ENCODE results near the gene LRRC8D. TPM values are rescaled to one million over a fixed set of nuclear protein-coding genes. Genes with fewer than 3 reads are reported as not detected.

LRRC8D gene
- total RNA-seq, 2 donors from 2014 or later: 7.6 to 13.0 TPM

DNA sequence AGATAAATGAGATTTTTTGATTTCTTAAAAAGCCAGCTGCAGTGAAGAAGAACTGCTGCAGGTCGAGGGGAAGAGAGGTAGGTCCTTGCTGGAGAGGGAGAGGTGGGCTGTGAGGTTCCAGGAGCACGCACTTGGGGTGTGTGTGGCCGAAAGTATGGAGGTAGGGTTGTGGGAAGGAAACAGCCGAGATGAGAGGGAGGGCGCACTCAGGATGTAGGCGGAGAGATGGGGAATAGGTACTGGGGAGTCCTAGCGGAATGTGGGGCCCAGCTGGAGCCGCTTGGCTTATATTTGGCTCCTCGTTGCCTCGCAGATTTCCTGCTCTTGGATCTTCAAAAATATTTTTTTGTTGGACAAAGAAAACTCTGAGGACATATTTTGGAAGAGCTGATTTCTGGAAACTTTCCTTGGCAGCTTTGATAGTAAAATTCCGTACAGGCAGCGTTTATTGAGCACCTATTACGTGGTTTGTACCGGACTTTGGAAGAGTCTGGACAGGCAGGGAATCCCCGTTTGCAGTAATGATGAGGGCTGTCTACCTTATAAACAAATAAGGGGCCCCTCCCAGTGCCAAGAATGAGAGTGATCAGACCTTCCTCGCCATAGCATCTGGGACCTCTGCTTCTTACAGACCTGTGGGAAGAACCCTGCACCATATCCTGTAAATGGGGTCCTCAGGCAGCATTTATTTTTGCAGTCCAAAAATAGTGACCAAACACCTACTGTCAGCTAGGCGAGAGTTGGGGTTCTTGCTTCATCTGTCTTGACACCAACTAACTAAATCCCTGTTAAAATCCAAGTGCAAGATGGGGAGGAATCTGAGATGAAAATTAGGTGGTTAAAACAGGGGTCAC lies 1.5 kb downstream of the LRRC8D start:
- Histone ChIP-seq H3K9me3 (no peaks in the 10 kb centered on the region), H3K4me1 (peaks cover 30% of the 10 kb centered on the region), H3K27me3 (no peaks in the 10 kb centered on the region), H3K36me3 (replicated peaks in 1 of 2; ENCODE audit: insufficient read depth in 1 of 2, low read depth in 2 of 2) (no peaks in the 10 kb centered on the region), H3K4me3 (peak overlapping the region; percentile 54 to 85), H3K27ac (peak overlapping the region; percentile 81 to 91 (median 88))
- WGBS, 2 donors: 22 to 29% methylated on average over 17 of the region's 17 CpGs
- TF ChIP-seq CTCF (IDR thresholded peaks at IDR 0.05) (no peak), POLR2A (IDR thresholded peaks at IDR 0.05) (no peak)
- DNase-seq (peak in 1 of 4 donors; percentile 21), ATAC-seq (no peak)
- intact Hi-C loops (cut with DNase I): no loop called here

- ATAC-seq (no peak), DNase-seq (peak in 1 of 4 donors; percentile 33)
- H3K4me3 ChIP-seq: no peak overlapping the region
- peak overlapping the region in 2 of 4 donors; percentile 20 to 89 for H3K27ac ChIP-seq
- H3K36me3 ChIP-seq (replicated peaks in 1 of 2; ENCODE audit: insufficient read depth in 1 of 2, low read depth in 2 of 2): no peaks in the 10 kb centered on the region
- intact Hi-C loops (cut with DNase I): no loop called here
- TF ChIP-seq CTCF (IDR thresholded peaks at IDR 0.05): no peak
- no peak for TF ChIP-seq POLR2A (IDR thresholded peaks at IDR 0.05)
- WGBS, 2 donors: 21 to 27% methylated on average over 4 of the region's 4 CpGs
- H3K27me3 ChIP-seq: no peaks in the 10 kb centered on the region
- H3K4me1 ChIP-seq: peaks cover 30% of the 10 kb centered on the region
- no peaks in the 10 kb centered on the region for H3K9me3 ChIP-seq
Observed at GRCh38 chr1:89822999-89823628, 2.3 kb downstream of the LRRC8D start.

DNA sequence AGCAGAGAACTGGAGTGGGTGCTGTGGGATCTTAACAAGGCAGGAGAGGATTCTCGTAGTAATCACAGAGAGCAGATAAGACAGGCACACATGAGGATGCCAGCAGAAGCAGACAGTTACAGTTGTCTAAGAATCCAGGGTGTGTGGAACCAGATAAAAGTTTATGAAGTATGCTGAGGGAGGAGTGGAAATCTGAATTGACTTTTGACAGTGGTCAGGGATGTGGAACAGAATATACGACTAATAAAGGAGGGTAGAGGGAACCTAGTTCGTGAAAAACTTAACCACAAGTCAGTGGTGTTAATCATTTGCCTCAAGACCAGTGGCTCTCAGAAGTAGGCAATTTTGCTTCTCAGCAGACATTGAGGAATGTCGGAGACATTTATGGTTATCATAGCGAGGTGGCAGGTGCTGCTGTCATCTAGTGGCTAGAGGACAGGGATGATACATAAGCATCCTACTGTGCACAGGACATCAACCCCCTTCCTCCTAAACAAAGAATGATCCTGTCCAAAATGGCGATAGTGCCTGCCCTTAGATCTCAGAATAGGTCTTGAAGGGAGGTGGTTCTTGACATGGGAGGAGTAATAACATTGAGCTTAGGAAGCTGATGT lies 3.0 kb downstream of the LRRC8D start:
- Histone ChIP-seq H3K36me3 (replicated peaks in 1 of 2; ENCODE audit: insufficient read depth in 1 of 2, low read depth in 2 of 2) (no peaks in the 10 kb centered on the region), H3K9me3 (no peaks in the 10 kb centered on the region), H3K27me3 (no peaks in the 10 kb centered on the region), H3K4me3 (no peak overlapping the region), H3K4me1 (peaks cover 30% of the 10 kb centered on the region), H3K27ac (peak overlapping the region in 2 of 4 donors; percentile 15 to 20)
- intact Hi-C loops (cut with DNase I): no loop called here
- ATAC-seq (no peak), DNase-seq (no peak)
- WGBS, 2 donors: 45 to 51% methylated on average over 6 of the region's 6 CpGs
- TF ChIP-seq POLR2A (IDR thresholded peaks at IDR 0.05) (no peak), CTCF (IDR thresholded peaks at IDR 0.05) (no peak)

DNA sequence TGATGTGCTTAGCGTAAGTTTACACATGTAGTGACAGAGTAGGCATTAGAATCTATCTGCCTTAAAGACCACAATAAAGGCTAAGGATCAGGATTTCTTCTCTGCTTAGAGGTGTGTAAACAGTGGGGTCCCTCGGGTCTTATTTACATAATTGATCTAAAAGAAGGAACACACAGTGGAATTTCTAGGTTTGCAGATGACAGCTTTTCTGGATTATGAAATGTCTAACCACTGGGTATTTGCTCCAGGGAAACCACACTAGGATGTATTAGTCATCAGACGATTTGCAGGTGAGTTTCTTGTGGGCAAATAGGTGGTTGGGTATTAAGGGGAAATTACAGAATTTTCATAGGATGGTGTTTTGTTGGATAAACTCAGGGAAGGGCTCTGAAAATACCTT lies 5.8 kb downstream of the LRRC8D start:
- H3K27ac ChIP-seq: no peak overlapping the region
- H3K4me1 ChIP-seq: peaks cover 20% of the 10 kb centered on the region
- ATAC-seq (no peak), DNase-seq (no peak)
- no peaks in the 10 kb centered on the region for H3K36me3 ChIP-seq (replicated peaks in 1 of 2; ENCODE audit: insufficient read depth in 1 of 2, low read depth in 2 of 2)
- H3K9me3 ChIP-seq: no peaks in the 10 kb centered on the region
- 19 to 22% methylated on average over 3 of the region's 3 CpGs for WGBS, 2 donors
- H3K27me3 ChIP-seq: no peaks in the 10 kb centered on the region
- no peak for TF ChIP-seq CTCF (IDR thresholded peaks at IDR 0.05)
- no peak for TF ChIP-seq POLR2A (IDR thresholded peaks at IDR 0.05)
- intact Hi-C loops (cut with DNase I): no loop called here
- no peak overlapping the region for H3K4me3 ChIP-seq
